Measurements from ENCODE around the gene NXPH3. TPM values are rescaled to one million over a fixed set of nuclear protein-coding genes. Genes with fewer than 3 reads are reported as not detected.

Gene NXPH3
- total RNA-seq, 1 experiment from 2014 or later: 0.26 TPM

- no peaks in the 10 kb centered on the region for H3K79me2 ChIP-seq (ENCODE audit: low read length)
- H4K20me1 ChIP-seq (ENCODE audit: low read length): no peaks in the 10 kb centered on the region
- H3F3A ChIP-seq (ENCODE audit: low read length, unreplicated experiment): no peaks in the 10 kb centered on the region
- intact Hi-C loops (cut with micrococcal nuclease): loop anchor here (5.0 kb wide), 1 partner anchor 65 kb away; no protein-coding TSS in a partner anchor
- H3K36me3 ChIP-seq (ENCODE audit: low read depth, low read length): no peaks in the 10 kb centered on the region
- no peaks in the 10 kb centered on the region for H3K9me3 ChIP-seq (ENCODE audit: low read length)
- H2AFZ ChIP-seq (ENCODE audit: low read length): no peak overlapping the region
- DNase-seq (no peak), ATAC-seq (no peak)
- H3K4me3 ChIP-seq (ENCODE audit: low read length): no peak overlapping the region
- H3K9me2 ChIP-seq (replicated peaks; ENCODE audit: low read length): no peaks in the 10 kb centered on the region
- ChIA-PET CTCF (interaction anchor here (1.0 kb wide), 1 partner anchor 17 kb away, joined by 3 read pairs; no protein-coding TSS in a partner anchor), POLR2A (ENCODE audit: unreplicated experiment) (interaction anchor here (0.6 kb wide), 1 partner anchor 10 kb away, joined by 5 read pairs; no protein-coding TSS in a partner anchor)
- H3K4me2 ChIP-seq (ENCODE audit: low read length): no peak overlapping the region
- H3K27me3 ChIP-seq (ENCODE audit: low read length): peaks cover 14% of the 10 kb centered on the region
- no TSS peak for BruUV-seq (replicated peaks)
- H3K9ac ChIP-seq (ENCODE audit: low read length): no peak overlapping the region
- no peak for TF ChIP-seq CTCF (conservative IDR thresholded peaks at IDR 0.05; ENCODE audit: low read depth, low read length)
- no peak for TF ChIP-seq EZH2phosphoT487 (IDR thresholded peaks at IDR 0.05; ENCODE audit: borderline replicate concordance, low read length)
- TF ChIP-seq EZH2 (IDR thresholded peaks at IDR 0.05; ENCODE audit: low read length, unreplicated experiment): no peak
- H3K27ac ChIP-seq (ENCODE audit: low read length): no peak overlapping the region
- peaks cover 6% of the 10 kb centered on the region for H3K4me1 ChIP-seq (ENCODE audit: insufficient read depth, low read length)
Measured at GRCh38 chr17:49572226-49572625, 3.4 kb upstream of the NXPH3 start.

GRCh38 chr17:49572806-49573420, 2.8 kb upstream of the NXPH3 start:
- DNase-seq (no peak), ATAC-seq (no peak)
- H3F3A ChIP-seq (ENCODE audit: low read length, unreplicated experiment): no peaks in the 10 kb centered on the region
- H3K9me2 ChIP-seq (replicated peaks; ENCODE audit: low read length): no peaks in the 10 kb centered on the region
- H3K27ac ChIP-seq (ENCODE audit: low read length): no peak overlapping the region
- H3K4me1 ChIP-seq (ENCODE audit: insufficient read depth, low read length): peaks cover 6% of the 10 kb centered on the region
- H2AFZ ChIP-seq (ENCODE audit: low read length): no peak overlapping the region
- TF ChIP-seq EZH2 (IDR thresholded peaks at IDR 0.05; ENCODE audit: low read length, unreplicated experiment): no peak
- no peak for TF ChIP-seq EZH2phosphoT487 (IDR thresholded peaks at IDR 0.05; ENCODE audit: borderline replicate concordance, low read length)
- TF ChIP-seq CTCF (conservative IDR thresholded peaks at IDR 0.05; ENCODE audit: low read depth, low read length): no peak
- H3K79me2 ChIP-seq (ENCODE audit: low read length): no peaks in the 10 kb centered on the region
- H3K27me3 ChIP-seq (ENCODE audit: low read length): peaks cover 16% of the 10 kb centered on the region
- no peaks in the 10 kb centered on the region for H3K36me3 ChIP-seq (ENCODE audit: low read depth, low read length)
- BruUV-seq (replicated peaks): no TSS peak
- intact Hi-C loops (cut with micrococcal nuclease): loop anchor here (5.0 kb wide), 1 partner anchor 64 kb away; no protein-coding TSS in a partner anchor
- no peaks in the 10 kb centered on the region for H3K9me3 ChIP-seq (ENCODE audit: low read length)
- CTCF ChIA-PET: interaction anchor here (1.0 kb wide), 1 partner anchor 17 kb away, joined by 3 read pairs; no protein-coding TSS in a partner anchor
- POLR2A ChIA-PET (ENCODE audit: unreplicated experiment): interaction anchor here (0.6 kb wide), 1 partner anchor 10 kb away, joined by 5 read pairs; no protein-coding TSS in a partner anchor
- H3K9ac ChIP-seq (ENCODE audit: low read length): no peak overlapping the region
- no peaks in the 10 kb centered on the region for H4K20me1 ChIP-seq (ENCODE audit: low read length)
- no peak overlapping the region for H3K4me2 ChIP-seq (ENCODE audit: low read length)
- no peak overlapping the region for H3K4me3 ChIP-seq (ENCODE audit: low read length)

All from PC-3 (cell line).